Ovary (tissue), 9 donors: ENCODE data around the gene LUZP2. TPM values are rescaled to one million over a fixed set of nuclear protein-coding genes. Genes with fewer than 3 reads are reported as not detected.

Experiments used
- DNase-seq, 5 donors: peaks; one replicate each; pipeline ENCODE4 v3.0.0-alpha.2; 2019 to 2020
- H3K27ac ChIP-seq, 2 donors: fragments of 200-600 bp; one replicate each; pipeline versions ENCODE4 v1.5.1 to v1.8.0; 2019 to 2022
- H3K27me3 ChIP-seq: fragments of 200-600 bp; one replicate; pipeline ENCODE4 v1.8.0; 2022
- H3K36me3 ChIP-seq: fragments of 200-600 bp; sonication (generic); one replicate; pipeline ENCODE4 v1.5.1; 2019
- H3K4me1 ChIP-seq: one replicate; pipeline ENCODE4 v1.8.1; 2013; ENCODE audit warnings: mild to moderate bottlenecking, moderate library complexity; ENCODE audit not compliant: insufficient read depth
- H3K4me3 ChIP-seq: fragments of 200-600 bp; sonication (generic); one replicate; pipeline ENCODE4 v1.5.1; 2017
- H3K9me3 ChIP-seq, 2 donors: fragments of 200-600 bp in 1 of 2; sonication (generic) in 1 of 2; one replicate each; pipeline versions ENCODE4 v1.5.1 to v1.8.1; 2013 to 2019; ENCODE audit warnings: mild to moderate bottlenecking in 1 of 2, moderate library complexity in 1 of 2
- CTCF ChIP-seq, 3 donors: fragments of 450-650 bp in 2 of 3; fragments of 200-600 bp in 1 of 3; IDR thresholded peaks; one replicate each; pipeline versions ENCODE4 v1.5.1 to v1.8.0; 2016 to 2022; ENCODE audit warnings: antibody characterized with exemption in 3 of 3, mild to moderate bottlenecking in 1 of 3
- EP300 ChIP-seq: sonication (generic); formaldehyde crosslinking; IDR thresholded peaks from one replicate; pipeline ENCODE4 v1.6.1; 2017; ENCODE audit warnings: antibody characterized with exemption
- POLR2A ChIP-seq: fragments of 450-650 bp; IDR thresholded peaks from one replicate; pipeline ENCODE4 v1.6.1; 2017; ENCODE audit warnings: antibody characterized with exemption, mild to moderate bottlenecking, moderate library complexity
- WGBS, 3 donors: extraction: QIAGEN DNeasy Blood & Tissue Kit in 1 of 3; methylation state at CpG; one replicate each; pipeline versions ENCODE4 v1.1.5 to v1.1.7; 2013 to 2017; 5-methylcytosine and 5-hydroxymethylcytosine counted together
- intact Hi-C, 4 donors: fragments of 100-400 bp; cut with DNase I; formaldehyde crosslinking; loops; one replicate each; pipeline versions ENCODE4 v1.11.0 to v1.15.1; 2022 to 2023
- polyA plus RNA-seq, 2 donors: library from polyadenylated mRNA; stranded (reverse); fragments of 200-250 nt in 1 of 2; fragments of 350-450 nt in 1 of 2; fragmentation: Illumina TruSeq in 1 of 2; extraction: RNeasy Lipid Tissue Mini Kit (QIAGEN cat#74804) in 1 of 2; gene quantifications; one replicate each; pipeline ENCODE4 v1.2.3, GENCODE V29; 2013 to 2014
- total RNA-seq, 7 donors: library from RNA; depleted of rRNA in 2 of 7; stranded (reverse); fragments of >200 nt in 2 of 7; fragmentation: NEBNext Ultra II Directional in 3 of 7; extraction: Animal tissue kit (Norgen Biotek cat#: 25700) in 3 of 7; gene quantifications; one replicate each; pipeline versions ENCODE4 v1.1.0 to v1.2.4, GENCODE V29; 2016 to 2023
- donor health status: DM: no; HTN: no; CAD: no; lungs with moderate emphysema.
- donor health status: DM: no; HTN: no; CAD: no.
- donor health status: Bipolar disorder and iron deficiency.
- donor health status: DM: yes; HTN: yes; CAD: no.
- donor health status: DM: no; HTN: no; CAD: no.
- donor health status: DM: yes; HTN: yes; CAD: no.

The LUZP2 gene
- total and polyA plus RNA-seq, 9 donors: 0.04 to 0.23 (median 0.07) TPM; not detected in 6

GRCh38 chr11:24678703-24679348, 182.0 kb downstream of the LUZP2 start:
- intact Hi-C loops: no loop called here
- DNase-seq: no peak

DNA sequence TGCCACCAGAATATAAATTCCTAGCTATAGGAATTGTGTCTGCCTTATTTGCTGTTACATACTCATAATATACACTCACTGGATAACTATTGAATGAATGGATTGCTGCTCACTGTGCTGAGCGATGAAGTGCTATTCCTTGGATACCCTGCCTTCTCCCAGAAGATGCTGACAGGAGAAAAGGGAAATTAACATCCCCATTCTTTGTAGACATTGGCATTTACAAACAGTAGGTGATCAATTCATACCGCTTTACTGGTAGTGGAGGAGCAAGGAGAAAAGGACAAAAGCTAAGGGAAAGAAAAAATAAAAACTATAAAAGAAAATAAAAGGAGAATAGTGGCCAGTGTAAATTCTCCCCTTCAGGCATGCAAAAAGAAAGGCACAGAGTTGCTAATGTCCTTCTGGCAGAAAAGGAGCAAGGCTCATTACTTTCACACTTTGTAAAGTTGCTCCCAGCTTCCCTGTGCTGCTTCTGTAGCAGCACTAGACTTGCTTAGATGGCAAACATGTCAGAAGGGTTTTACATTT, 183.0 kb downstream of the LUZP2 start:
- no peaks in the 10 kb centered on the region for H3K4me1 ChIP-seq
- H3K36me3 ChIP-seq: no peaks in the 10 kb centered on the region
- no peak overlapping the region for H3K4me3 ChIP-seq
- H3K9me3 ChIP-seq: no peaks in the 10 kb centered on the region
- no peaks in the 10 kb centered on the region for H3K27me3 ChIP-seq
- DNase-seq: no peak
- TF ChIP-seq CTCF (IDR thresholded peaks at IDR 0.05) (no peak), POLR2A (no peak), EP300 (no peak)
- 88 to 93% (median 92%) methylated on average over 2 of the region's 2 CpGs for WGBS, 3 donors
- H3K27ac ChIP-seq: no peak overlapping the region
- intact Hi-C loops: no loop called here

More at GRCh38 chr11:24678703-24679348, 182.0 kb downstream of the LUZP2 start:
- H3K4me1 ChIP-seq: no peaks in the 10 kb centered on the region
- H3K36me3 ChIP-seq: no peaks in the 10 kb centered on the region
- no peak overlapping the region for H3K27ac ChIP-seq
- no peaks in the 10 kb centered on the region for H3K9me3 ChIP-seq
- WGBS, 3 donors: 76 to 82% (median 79%) methylated on average over 5 of the region's 5 CpGs
- no peak for TF ChIP-seq EP300
- no peak for TF ChIP-seq CTCF (IDR thresholded peaks at IDR 0.05)
- no peak for TF ChIP-seq POLR2A
- no peak overlapping the region for H3K4me3 ChIP-seq
- H3K27me3 ChIP-seq: no peaks in the 10 kb centered on the region

- intact Hi-C loops: no loop called here
- Histone ChIP-seq H3K4me3 (no peak overlapping the region), H3K36me3 (no peaks in the 10 kb centered on the region), H3K9me3 (no peaks in the 10 kb centered on the region), H3K4me1 (no peaks in the 10 kb centered on the region), H3K27me3 (no peaks in the 10 kb centered on the region), H3K27ac (no peak overlapping the region)
- TF ChIP-seq EP300 (no peak), POLR2A (no peak), CTCF (IDR thresholded peaks at IDR 0.05) (no peak)
- DNase-seq: no peak
- WGBS, 3 donors: 78 to 90% (median 83%) methylated on average over 1 of the region's 1 CpG
These were observed 186.7 kb downstream of the LUZP2 start for GRCh38 chr11:24683583-24683982.

DNA sequence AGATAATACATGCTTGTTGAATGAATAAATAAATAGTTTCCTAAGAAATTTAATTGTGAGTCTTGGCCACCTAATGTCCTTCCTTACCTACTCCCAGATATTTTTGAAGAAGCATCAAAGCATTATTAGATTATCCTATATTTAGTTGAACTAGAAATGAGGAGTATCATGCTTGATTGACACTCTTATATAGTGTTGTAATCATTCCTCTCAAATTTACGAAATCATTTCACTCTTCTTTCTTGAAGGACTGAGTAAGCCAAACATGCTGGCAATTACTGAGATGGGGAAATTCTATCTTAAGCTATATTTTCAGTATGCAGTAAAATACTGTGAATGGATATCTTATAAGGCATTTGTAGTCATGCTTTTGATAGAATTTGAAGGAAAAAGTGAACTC, 189.0 kb downstream of the LUZP2 start:
- H3K4me1 ChIP-seq: no peaks in the 10 kb centered on the region
- 81 to 89% (median 83%) methylated on average over 1 of the region's 1 CpG for WGBS, 3 donors
- DNase-seq: no peak
- intact Hi-C loops: no loop called here
- no peaks in the 10 kb centered on the region for H3K9me3 ChIP-seq
- TF ChIP-seq EP300: no peak
- no peak for TF ChIP-seq CTCF (IDR thresholded peaks at IDR 0.05)
- no peak for TF ChIP-seq POLR2A
- H3K4me3 ChIP-seq: no peak overlapping the region
- H3K36me3 ChIP-seq: no peaks in the 10 kb centered on the region
- H3K27ac ChIP-seq: no peak overlapping the region
- H3K27me3 ChIP-seq: no peaks in the 10 kb centered on the region
